GM21737 (cell line): ENCODE results near the gene HELLS.
A peak's percentile ranks its signal among the peaks of the same experiment; 100 is the strongest.
"Not testable (repeated sequence)": the region's sequence is repeated elsewhere in the genome, so short reads cannot be mapped to it uniquely, and the experiment has no call there.

Experiments
- ATAC-seq: cut with Tn5 transposase; IDR thresholded peaks from one replicate; pipeline ENCODE4 v1.9.1; 2021; ENCODE audit warnings: mild to moderate bottlenecking, moderate library complexity; ENCODE audit not compliant: unreplicated experiment

Gene HELLS

GRCh38 chr10:94545391-94546048, at the start of gene HELLS:
Gene HELLS (plus strand): TSS chr10:94545788. CDS start chr10:94545922, 134 bp downstream.
- peak; percentile 77 for ATAC-seq

DNA sequence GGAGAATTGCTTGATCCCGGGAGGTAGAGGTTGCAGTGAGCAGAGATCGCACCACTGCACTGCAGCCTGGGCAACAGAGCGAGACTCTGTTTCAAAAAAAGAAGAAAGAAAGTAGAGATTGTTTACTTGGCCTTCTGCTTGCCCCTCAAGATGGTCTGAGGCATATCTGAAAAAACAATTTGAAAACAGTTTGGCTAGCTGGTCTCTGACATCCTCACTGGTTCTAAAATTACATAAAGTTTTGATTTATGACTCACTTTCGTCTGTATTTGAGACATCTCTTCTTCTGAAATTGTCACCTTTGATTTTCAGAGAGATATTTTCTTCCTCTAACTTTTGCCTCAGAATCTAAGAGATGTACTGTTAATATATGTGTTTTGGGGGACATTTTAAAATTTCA, 49.6 kb upstream of the HELLS start:
- peak; percentile 59 for ATAC-seq

- no peak for ATAC-seq
These were observed 48.9 kb upstream of the HELLS start for GRCh38 chr10:94496646-94497045.

- ATAC-seq, result no peak
These were observed 45.5 kb upstream of the HELLS start for GRCh38 chr10:94500063-94500462.

DNA sequence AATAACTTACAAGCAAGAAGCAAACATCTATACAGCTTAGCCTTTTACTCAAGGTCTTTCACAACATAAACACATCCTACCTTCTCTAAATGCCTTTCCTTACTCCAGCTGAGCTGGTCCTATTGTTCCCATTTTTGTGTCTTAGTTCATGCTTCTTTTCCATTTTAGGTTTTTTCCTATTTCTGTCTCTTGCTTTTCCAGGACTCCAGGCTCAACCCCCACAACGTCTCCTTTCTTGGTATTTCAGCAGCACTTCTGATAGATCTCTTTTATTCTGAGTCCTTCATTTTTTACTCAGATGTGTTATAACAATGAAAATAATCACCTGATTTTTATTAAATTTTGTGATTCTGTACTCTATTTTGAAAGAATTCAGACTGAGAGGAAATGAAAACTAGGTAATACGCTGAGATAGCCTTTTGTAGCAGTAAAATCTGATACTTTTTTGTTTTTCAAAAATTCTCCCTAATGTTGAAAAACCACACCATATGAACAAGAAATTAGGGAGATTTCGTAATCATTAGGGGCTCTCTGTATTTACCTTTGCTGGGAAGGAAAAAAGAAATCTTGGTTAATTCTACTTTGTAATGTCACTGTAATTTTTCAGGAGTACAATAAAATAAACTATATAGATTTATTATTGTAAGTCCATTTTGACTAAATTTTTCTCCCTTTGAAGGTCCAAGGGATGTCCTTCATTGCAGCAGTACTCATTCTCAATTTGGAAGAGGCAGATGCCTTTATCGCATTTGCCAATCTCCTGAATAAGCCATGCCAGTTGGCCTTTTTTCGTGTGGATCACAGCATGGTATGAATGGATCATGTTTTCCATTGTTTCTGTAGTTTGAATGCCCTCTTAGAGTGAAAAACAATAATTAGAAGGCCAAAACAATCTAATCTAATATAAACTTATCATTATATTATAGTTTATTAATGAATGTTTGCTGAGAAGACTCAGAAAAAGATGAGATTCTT, 24.0 kb upstream of the HELLS start:
- no peak for ATAC-seq

GRCh38 chr10:94524146-94524545, 21.4 kb upstream of the HELLS start:
- no peak for ATAC-seq

DNA sequence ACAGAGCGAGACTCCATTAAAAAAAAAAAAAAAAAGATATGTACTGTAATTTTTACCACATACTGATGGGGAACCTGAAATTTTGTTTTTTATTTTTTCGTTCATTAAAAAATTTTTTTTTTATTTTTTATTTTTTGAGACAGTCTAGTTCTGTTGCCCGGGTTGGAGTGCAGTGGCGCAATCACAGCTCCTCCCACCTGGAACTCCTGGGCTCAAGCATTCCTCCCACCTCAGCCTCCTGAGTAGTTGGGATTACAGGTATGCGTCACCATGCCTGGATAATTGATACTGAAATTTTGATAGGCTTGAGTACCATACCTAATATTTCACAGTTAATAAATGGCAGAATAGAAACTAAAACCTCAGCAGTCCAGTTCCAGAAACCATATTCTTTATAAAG, 20.9 kb upstream of the HELLS start:
- no peak for ATAC-seq

GRCh38 chr10:94531550-94531949, 14.0 kb upstream of the HELLS start:
- ATAC-seq, result not testable (repeated sequence)

GRCh38 chr10:94533027-94533426, 12.6 kb upstream of the HELLS start:
- ATAC-seq, result no peak

DNA sequence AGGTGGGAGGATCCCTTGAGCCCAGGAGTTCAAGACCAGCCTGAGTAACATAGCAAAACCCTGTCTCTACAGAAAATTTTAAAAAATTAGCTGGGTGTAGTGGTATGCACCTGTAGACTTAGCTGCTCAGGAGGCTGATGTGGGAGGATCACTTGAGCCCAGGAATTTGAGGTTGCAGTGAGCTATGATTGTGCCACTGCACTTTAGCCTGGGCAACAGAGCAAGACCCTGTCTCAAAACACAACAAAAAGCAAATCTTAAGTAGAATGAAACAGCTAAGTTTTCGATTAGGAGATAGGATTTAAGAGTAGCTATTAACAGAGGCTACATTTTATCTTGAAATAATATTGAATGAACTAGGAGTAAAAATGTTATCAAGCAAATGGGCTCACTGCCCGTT, 3.3 kb upstream of the HELLS start:
- ATAC-seq, result not testable (repeated sequence)

DNA sequence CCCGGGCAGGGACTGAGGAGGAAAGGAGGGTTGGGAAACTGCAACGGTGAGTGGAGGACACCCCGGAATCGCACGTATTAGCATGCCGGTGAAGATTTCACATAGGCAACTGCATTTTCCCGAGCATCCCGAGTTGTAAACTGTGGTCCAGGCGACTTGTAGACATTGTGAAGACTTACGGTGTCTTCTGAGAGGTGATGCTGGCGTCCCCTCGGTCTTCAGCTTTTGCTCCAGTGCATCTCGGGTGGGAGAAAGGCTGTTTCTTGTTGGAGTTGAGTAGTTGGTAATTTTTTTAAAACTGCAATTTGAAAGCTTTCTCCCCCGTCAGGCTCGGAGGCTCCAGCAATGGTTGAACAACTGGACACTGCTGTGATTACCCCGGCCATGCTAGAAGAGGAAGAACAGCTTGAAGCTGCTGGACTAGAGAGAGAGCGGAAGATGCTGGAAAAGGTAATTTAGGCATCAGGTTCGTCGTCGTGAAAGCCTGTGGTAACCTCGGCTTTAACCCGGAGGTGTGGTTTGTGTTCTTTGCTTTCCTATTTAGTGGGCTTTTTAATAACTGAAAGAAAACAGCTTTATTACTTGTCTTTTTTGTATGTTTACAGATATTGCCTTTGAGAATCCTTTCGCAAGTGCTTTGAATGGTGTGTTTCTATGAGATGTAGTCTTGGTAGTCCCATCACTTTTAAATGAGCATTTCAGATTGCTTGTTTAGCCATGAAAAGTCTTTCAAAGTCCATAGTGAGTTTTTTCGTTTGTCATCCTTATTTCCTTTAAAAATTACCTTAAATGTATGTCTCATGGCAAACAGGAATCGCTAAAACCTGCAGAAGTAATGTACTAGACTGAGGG, 687 bp downstream of the HELLS start:
- ATAC-seq, result no peak

DNA sequence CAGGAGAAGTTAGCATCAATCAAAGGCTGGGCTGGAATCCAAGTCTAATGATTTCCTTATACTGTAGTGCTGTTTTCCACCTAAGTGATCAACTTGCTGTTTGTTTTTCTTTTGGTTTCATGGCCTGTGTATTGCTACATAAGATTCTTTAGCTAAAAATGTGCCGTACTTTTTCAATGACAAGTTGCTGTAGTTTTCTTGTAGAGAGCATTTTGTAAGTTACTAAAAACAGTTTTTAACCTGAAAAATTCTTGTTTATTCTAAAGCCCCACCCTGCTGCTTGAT, 1.3 kb downstream of the HELLS start:
- no peak for ATAC-seq

- ATAC-seq, result no peak
These were observed 3.6 kb downstream of the HELLS start for GRCh38 chr10:94549221-94549620.

- not testable (repeated sequence) for ATAC-seq
These were observed 22.2 kb downstream of the HELLS start for GRCh38 chr10:94567714-94568307.

- no peak for ATAC-seq
These were observed 25.5 kb downstream of the HELLS start for GRCh38 chr10:94571081-94571480.

DNA sequence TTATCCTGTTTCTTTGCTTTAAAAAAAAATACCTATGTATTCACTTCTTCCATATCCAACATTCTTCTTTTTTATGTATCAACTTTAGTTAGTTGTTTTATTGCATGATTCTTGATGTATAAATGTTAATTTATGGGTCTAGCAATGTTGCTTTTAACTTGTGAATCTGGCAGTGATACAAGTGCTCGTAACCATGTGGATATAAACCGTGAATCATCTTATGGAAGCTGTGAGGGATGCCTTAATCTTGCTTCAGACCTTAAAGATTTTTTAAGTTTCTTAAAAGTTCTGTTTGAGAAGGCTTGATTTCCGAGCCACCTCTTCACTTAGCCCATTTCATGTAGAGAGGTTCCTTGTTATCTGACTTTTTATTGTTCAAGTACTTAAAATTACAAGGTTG, 25.9 kb downstream of the HELLS start:
- no peak for ATAC-seq

DNA sequence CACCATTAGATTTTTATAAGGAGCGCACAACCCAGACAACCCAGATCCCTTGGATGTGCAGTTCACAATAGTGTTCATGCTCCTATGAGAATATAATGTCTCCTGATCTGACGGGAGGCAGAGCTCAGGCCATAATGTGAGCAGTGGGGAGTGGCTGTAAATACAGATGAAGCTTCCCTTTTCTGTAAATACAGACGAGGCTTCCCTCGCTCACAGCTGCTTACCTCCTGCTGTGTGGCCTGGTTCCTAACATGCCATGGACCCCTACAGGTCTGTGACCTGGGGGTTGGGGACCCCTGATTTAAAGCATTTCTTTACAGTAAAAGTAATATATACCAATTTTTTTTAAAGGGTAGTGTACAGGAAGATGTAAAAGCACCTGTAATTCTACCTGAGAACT, 33.2 kb downstream of the HELLS start:
- ATAC-seq, result no peak

DNA sequence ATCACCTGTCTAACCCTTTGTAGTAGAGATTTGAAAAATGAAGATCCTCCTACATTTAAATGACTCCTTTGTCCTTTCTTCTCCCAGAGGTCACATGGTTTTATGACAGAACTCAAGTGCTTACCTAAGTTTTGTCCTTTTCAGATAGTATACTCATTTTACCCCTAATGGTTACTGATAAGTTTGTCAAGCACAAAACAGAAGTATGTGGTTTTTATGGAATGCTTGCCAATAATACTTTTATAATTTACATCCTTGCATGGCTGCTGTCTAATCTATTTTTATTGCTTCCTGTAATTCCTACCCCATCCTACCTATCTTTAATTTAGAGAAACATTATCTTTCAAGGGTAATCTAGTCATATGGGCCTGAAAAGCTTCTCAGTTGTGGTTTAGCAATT, 37.5 kb downstream of the HELLS start:
- ATAC-seq, result no peak

DNA sequence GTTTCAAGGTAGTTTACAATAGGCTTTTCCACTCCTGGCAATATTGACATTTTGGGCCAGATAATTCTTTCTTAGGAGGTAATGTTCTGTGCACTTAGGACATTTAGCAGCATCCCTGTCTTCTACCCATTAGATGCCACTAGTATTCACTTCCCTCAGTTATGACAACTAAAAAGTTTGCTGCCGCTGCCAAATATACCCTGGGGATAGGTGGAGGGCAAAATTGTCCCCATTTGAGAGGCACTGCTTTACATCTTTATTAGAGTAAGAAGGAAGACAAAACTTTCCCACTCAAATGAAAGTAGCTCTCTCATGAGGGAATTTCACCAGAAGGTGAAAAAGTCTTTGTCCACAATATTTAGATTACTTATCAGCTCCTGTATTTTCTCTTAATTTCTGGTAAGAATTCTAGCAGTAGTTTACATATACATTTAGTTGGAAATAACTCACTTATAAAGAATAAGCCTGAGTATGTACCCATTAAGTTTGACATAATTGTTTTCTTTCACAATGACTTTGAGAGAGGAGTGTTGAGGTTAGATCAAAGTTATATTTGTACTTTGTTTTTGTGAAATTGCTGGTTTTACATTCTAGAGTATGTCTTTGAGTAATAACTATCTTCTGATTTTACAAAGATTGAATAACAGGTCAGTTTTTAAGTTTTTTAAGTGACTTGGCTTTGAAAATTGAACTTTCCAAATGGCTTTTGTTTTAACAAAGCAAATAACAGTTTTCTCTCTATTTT, 46.0 kb downstream of the HELLS start:
- ATAC-seq, result no peak
